H1 (cell line): ENCODE results near the gene OAT. TPM values are rescaled to one million over a fixed set of nuclear protein-coding genes. Genes with fewer than 3 reads are reported as not detected.

Source experiments
- ASH2L ChIP-seq: fragments of 200-600, 300-600 bp; sonication (generic); IDR thresholded peaks from one replicate; pipeline ENCODE4 v1.7.1; 2017; ENCODE audit warnings: low read length
- BCL11A ChIP-seq, 2 experiments: IDR thresholded peaks; one replicate each; pipeline ENCODE4 v1.6.1; 2011; ENCODE audit warnings: low read depth in 2 of 2, low read length in 2 of 2, mild to moderate bottlenecking in 2 of 2
- CEBPB ChIP-seq: IDR thresholded peaks from 2 replicates; pipeline ENCODE4 v1.6.1; 2012; ENCODE audit warnings: low read depth, low read length
- CHD2 ChIP-seq: IDR thresholded peaks from 2 replicates; pipeline ENCODE4 v1.6.1; 2012; ENCODE audit warnings: low read length, improper control_type of control experiment
- CHD7 ChIP-seq: fragments of 300-600 bp; sonication (generic); IDR thresholded peaks from 2 replicates; pipeline ENCODE4 v1.7.1; 2012; ENCODE audit warnings: low read length, moderate library complexity, mild to moderate bottlenecking, inconsistent platforms; ENCODE audit not compliant: insufficient replicate concordance
- CTBP2 ChIP-seq: IDR thresholded peaks from 2 replicates; pipeline ENCODE4 v1.7.0; 2011; ENCODE audit warnings: borderline replicate concordance, mild to moderate bottlenecking, moderate library complexity, mixed read lengths, low read length; ENCODE audit not compliant: insufficient read depth, insufficient read length
- EZH2 ChIP-seq: fragments of 200-600 bp; sonication (generic); IDR thresholded peaks from 2 replicates; pipeline ENCODE4 v1.7.1; 2012; ENCODE audit warnings: low read depth, mild to moderate bottlenecking, moderate library complexity, low read length, inconsistent platforms; ENCODE audit not compliant: severe bottlenecking
- KDM5A ChIP-seq: fragments of 200-600 bp; IDR thresholded peaks from 2 replicates; pipeline ENCODE4 v1.7.1; 2012; ENCODE audit warnings: mild to moderate bottlenecking, low read length, inconsistent platforms, mixed read lengths
- RFX5 ChIP-seq: IDR thresholded peaks from 2 replicates; pipeline ENCODE4 v1.6.1; 2011; ENCODE audit warnings: low read depth, low read length, improper control_type of control experiment, borderline replicate concordance
- SRF ChIP-seq: IDR thresholded peaks from 2 replicates; pipeline ENCODE4 v1.6.1; 2011; ENCODE audit warnings: mild to moderate bottlenecking, low read depth, low read length, moderate library complexity
- polyA plus RNA-seq, 7 experiments: library from polyadenylated mRNA; depleted of rRNA in 3 of 7; stranded (reverse) in 5 of 7; unstranded in 2 of 7; fragments of >200 nt in 5 of 7; fragments of 200-250 nt in 2 of 7; gene quantifications; 1 replicate in 5 of 7; 2 replicates in 1 of 7; 4 replicates in 1 of 7; pipeline versions ENCODE4 v1.2.1 to v1.2.3, GENCODE V29; 2011 to 2013; ENCODE audit warnings: missing spikeins in 2 of 7, mixed read lengths in 2 of 7
- total RNA-seq: library from RNA; stranded (reverse); fragmentation: NEBNext Ultra II Directional; extraction: Animal tissue kit (Norgen Biotek cat#: 25700); gene quantifications from 2 replicates; pipeline ENCODE4 v1.2.1, GENCODE V29; 2021

Gene OAT
- total and polyA plus RNA-seq, 2 of the 8 experiments (the other 6 are each of a cell fraction or from before 2014, with no cell fraction given): 67.8 to 121 TPM

DNA sequence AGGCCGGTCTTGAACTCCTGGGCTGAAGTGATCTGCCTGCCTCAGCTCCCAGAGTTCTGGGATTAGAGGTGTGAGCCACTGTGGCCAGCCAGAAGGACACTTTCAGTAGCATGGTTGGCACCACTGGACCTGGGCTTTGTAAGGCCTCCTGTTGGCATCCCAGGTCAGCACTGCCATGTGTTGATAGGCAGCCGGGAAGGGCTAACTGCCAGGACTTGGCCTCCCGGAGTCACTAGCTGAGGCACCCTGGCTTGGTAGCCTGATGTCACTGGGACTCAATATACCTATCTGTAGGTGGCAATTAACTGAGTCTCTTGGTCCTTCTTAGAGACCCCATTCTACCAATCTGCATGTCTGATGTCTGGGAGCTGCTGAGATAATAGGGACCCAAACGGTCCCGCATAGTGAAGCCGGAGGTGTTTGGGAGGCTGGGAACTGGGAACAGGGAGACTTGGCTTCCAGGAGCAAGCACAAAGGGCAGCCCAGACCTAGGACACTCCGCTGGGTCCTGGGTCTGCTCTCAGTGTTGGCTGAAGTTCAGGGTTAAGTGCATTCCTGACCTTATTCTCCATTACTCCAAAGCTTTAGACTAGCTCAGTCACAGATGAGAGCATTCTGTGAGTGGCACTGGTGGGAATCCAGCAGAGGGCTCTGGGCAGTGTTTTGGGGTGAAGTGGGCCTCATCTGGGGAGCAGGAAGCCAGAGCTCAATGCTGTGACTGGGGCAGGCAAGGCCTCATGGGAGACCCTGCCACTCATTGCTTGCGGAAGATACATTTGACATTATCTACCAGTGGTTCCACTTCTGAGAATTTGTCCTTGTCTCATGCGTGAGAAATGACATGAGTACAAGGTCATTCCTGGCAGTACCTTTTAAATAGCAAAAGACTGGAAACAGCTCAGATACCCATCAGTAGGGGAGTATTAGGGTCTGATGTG lies 45.6 kb upstream of the OAT start (continued):
- TF ChIP-seq CHD7 (no peak), BCL11A (IDR thresholded peaks at IDR 0.05; ENCODE audit: low read depth in 2 of 2, low read length in 2 of 2) (no peak), CHD2 (no peak), KDM5A (no peak), RFX5 (no peak), CTBP2 (no peak), SRF (no peak), EZH2 (no peak), CEBPB (no peak), ASH2L (no peak)
